Peyer's patch (tissue), 4 donors: Measurements from ENCODE around the gene SCGB2B2. TPM values are rescaled to one million over a fixed set of nuclear protein-coding genes. Genes with fewer than 3 reads are reported as not detected.
"Not testable (repeated sequence)": the region's sequence is repeated elsewhere in the genome, so short reads cannot be mapped to it uniquely, and the experiment has no call there.

Source experiments
- DNase-seq, 3 donors: peaks; one replicate each; pipeline ENCODE4 v3.0.0-alpha.2; 2017 to 2019
- H3K27ac ChIP-seq, 4 donors: fragments of 200-600 bp; sonication (generic); one replicate each; pipeline ENCODE4 v1.5.1; 2016 to 2019
- H3K27me3 ChIP-seq, 2 donors: fragments of 200-600 bp; sonication (generic); one replicate each; pipeline ENCODE4 v1.5.1; 2019
- H3K36me3 ChIP-seq, 3 donors: fragments of 200-600 bp; sonication (generic); one replicate each; pipeline ENCODE4 v1.5.1; 2016 to 2019
- H3K4me1 ChIP-seq, 4 donors: fragments of 200-600 bp; sonication (generic); one replicate each; pipeline ENCODE4 v1.5.1; 2016 to 2019
- H3K4me3 ChIP-seq, 4 donors: fragments of 200-600 bp; sonication (generic); 1 replicate in 3 of 4; 2 replicates in 1 of 4; pipeline ENCODE4 v1.5.1; 2016 to 2019; ENCODE audit warnings: mild to moderate bottlenecking in 1 of 4
- H3K9me3 ChIP-seq, 4 donors: fragments of 200-600 bp; sonication (generic); one replicate each; pipeline ENCODE4 v1.5.1; 2016 to 2019; ENCODE audit warnings: mild to moderate bottlenecking in 1 of 4
- POLR2A ChIP-seq, 2 donors: fragments of 450-650 bp; IDR thresholded peaks; one replicate each; pipeline ENCODE4 v1.5.1; 2017; ENCODE audit warnings: antibody characterized with exemption in 2 of 2, mild to moderate bottlenecking in 2 of 2, moderate library complexity in 2 of 2
- total RNA-seq, 4 donors: library from RNA; depleted of rRNA; stranded (reverse); fragments of >200 nt; gene quantifications; one replicate each; pipeline ENCODE4 v1.1.0, GENCODE V29; 2016
- TF ChIP-seq, protein P1 (sequence below), 6 experiments: fragments of 450-650 bp in 4 of 6; fragments of 200-600 bp in 2 of 6; sonication (generic) in 1 of 6; IDR thresholded peaks; one replicate each; pipeline ENCODE4 v1.5.1; 2017 to 2019; ENCODE audit warnings: antibody characterized with exemption in 6 of 6, mild to moderate bottlenecking in 3 of 6, moderate library complexity in 1 of 6

The SCGB2B2 gene
- total RNA-seq, 4 donors from 2014 or later = 0.35 to 1.6 (median 1.5) TPM; not detected in 1

DNA sequence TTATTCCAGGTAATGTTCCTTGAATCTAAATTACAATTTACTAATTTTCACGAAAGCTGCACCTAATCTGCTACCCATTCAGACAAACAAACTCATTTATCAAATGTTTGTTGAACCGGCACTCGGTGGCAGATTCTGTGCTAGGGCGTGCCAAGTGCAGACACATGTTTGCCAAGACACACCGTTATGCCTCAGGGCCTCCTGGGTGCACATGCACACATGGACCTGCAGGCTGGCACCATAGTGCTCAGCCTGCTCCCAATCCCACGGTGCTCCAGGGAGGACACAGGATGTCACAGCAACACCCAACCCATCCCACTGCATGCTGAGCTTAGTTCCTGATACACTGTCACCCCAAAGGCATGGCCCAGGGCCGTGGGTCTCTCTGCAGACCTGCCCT, 7.7 kb downstream of the SCGB2B2 start:
- Histone ChIP-seq H3K9me3 (no peaks in the 10 kb centered on the region), H3K27me3 (no peaks in the 10 kb centered on the region), H3K4me3 (no peak overlapping the region), H3K27ac (no peak overlapping the region), H3K36me3 (no peaks in the 10 kb centered on the region), H3K4me1 (no peaks in the 10 kb centered on the region)
- TF ChIP-seq, protein P1, sequence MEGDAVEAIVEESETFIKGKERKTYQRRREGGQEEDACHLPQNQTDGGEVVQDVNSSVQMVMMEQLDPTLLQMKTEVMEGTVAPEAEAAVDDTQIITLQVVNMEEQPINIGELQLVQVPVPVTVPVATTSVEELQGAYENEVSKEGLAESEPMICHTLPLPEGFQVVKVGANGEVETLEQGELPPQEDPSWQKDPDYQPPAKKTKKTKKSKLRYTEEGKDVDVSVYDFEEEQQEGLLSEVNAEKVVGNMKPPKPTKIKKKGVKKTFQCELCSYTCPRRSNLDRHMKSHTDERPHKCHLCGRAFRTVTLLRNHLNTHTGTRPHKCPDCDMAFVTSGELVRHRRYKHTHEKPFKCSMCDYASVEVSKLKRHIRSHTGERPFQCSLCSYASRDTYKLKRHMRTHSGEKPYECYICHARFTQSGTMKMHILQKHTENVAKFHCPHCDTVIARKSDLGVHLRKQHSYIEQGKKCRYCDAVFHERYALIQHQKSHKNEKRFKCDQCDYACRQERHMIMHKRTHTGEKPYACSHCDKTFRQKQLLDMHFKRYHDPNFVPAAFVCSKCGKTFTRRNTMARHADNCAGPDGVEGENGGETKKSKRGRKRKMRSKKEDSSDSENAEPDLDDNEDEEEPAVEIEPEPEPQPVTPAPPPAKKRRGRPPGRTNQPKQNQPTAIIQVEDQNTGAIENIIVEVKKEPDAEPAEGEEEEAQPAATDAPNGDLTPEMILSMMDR (IDR thresholded peaks at IDR 0.05) = no peak
- TF ChIP-seq POLR2A (IDR thresholded peaks at IDR 0.05) = no peak
- no peak for DNase-seq

GRCh38 chr19:34668690-34669089, 8.3 kb downstream of the SCGB2B2 start:
- not testable (repeated sequence) for H3K27ac ChIP-seq, H3K4me1 ChIP-seq

GRCh38 chr19:34668077-34668689, 8.8 kb downstream of the SCGB2B2 start:
- H3K9me3 ChIP-seq, DNase-seq, H3K36me3 ChIP-seq, H3K27me3 ChIP-seq, H3K4me3 ChIP-seq, H3K4me1 ChIP-seq: not testable (repeated sequence)
- peak overlapping the region in 1 of 4 donors; percentile 25 for H3K27ac ChIP-seq

More at GRCh38 chr19:34668690-34669089, 8.3 kb downstream of the SCGB2B2 start:
- not testable (repeated sequence) for H3K9me3 ChIP-seq, H3K36me3 ChIP-seq, H3K27me3 ChIP-seq, DNase-seq, H3K4me3 ChIP-seq

- no peaks in the 10 kb centered on the region for H3K9me3 ChIP-seq
- H3K27ac ChIP-seq = peak overlapping the region in 1 of 4 donors; percentile 25
- DNase-seq = no peak
- no peak for TF ChIP-seq POLR2A (IDR thresholded peaks at IDR 0.05)
- TF ChIP-seq, protein P1 (IDR thresholded peaks at IDR 0.05) = no peak
- H3K36me3 ChIP-seq = no peaks in the 10 kb centered on the region
- no peaks in the 10 kb centered on the region for H3K27me3 ChIP-seq
- no peaks in the 10 kb centered on the region for H3K4me1 ChIP-seq
- H3K4me3 ChIP-seq = peak overlapping the region in 2 of 4 donors; percentile 29 to 51
Measured at GRCh38 chr19:34667349-34668076, 9.4 kb downstream of the SCGB2B2 start.

DNA sequence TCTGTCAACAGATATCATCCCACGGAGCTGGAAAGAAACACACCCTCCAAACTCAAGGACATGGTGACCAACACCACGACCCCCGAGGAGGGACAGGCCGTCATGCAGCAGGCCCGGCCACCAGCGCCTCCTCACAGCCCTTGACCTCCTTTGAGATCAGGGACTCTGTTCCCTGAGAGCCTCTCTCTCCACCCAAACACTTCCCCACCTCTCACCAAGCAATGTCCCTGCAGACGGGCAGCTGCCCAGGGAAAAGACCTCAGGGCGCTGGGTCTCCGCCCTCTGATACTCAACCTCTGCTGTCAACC, 10.0 kb downstream of the SCGB2B2 start:
- H3K4me3 ChIP-seq = peak overlapping the region in 1 of 4 donors; percentile 51
- no peaks in the 10 kb centered on the region for H3K27me3 ChIP-seq
- no peaks in the 10 kb centered on the region for H3K4me1 ChIP-seq
- no peak for DNase-seq
- H3K27ac ChIP-seq = peak overlapping the region in 1 of 4 donors; percentile 25
- no peaks in the 10 kb centered on the region for H3K36me3 ChIP-seq
- TF ChIP-seq, protein P1 (IDR thresholded peaks at IDR 0.05) = no peak
- TF ChIP-seq POLR2A (IDR thresholded peaks at IDR 0.05) = no peak
- H3K9me3 ChIP-seq = no peaks in the 10 kb centered on the region

DNA sequence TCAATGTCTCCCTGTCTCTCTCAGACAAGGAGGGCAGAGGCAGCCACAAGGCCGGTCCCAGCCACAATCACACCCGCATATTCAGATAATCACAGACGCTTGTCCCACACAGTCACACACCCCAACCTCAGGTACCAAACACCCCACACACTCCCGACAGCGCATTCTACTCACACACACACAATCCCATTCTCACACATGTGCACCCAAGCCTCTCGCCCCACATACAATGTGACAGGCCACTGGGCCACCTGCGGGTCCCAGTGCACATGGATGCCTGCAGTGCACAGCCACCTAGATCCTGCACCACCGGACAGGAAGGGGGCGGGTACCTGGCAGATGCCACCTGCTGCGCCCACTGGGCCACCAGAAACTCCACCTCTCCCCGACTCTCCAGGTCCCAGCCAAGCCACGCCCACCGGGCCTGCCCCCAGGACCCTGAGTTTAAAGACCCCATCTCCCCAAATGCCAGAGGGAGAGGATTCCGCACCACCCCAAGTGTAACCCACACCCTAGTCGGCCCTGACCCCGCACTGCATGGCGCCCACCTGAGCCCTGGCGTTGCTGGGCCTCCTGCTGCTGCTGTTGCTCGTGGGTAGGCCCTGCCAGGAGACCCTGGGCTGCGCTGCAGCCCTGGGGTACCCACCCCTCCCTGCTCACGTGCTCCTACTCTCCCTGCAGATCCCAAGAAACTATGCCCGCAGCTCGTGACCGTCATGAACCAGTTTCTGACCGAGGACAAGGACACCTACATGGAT, 10.6 kb downstream of the SCGB2B2 start:
- no peak for DNase-seq
- Histone ChIP-seq H3K27ac (no peak overlapping the region), H3K4me1 (no peaks in the 10 kb centered on the region), H3K4me3 (no peak overlapping the region), H3K27me3 (no peaks in the 10 kb centered on the region), H3K9me3 (no peaks in the 10 kb centered on the region), H3K36me3 (no peaks in the 10 kb centered on the region)
- TF ChIP-seq, protein P1 (IDR thresholded peaks at IDR 0.05) = no peak
- TF ChIP-seq POLR2A (IDR thresholded peaks at IDR 0.05) = no peak

GRCh38 chr19:34665275-34665674, 11.7 kb downstream of the SCGB2B2 start:
- not testable (repeated sequence) for H3K4me3 ChIP-seq, DNase-seq, H3K4me1 ChIP-seq, H3K36me3 ChIP-seq, H3K27ac ChIP-seq, H3K27me3 ChIP-seq, H3K9me3 ChIP-seq
